ENCODE results near the gene SLC27A3.
A peak's percentile ranks its signal among the peaks of the same experiment; 100 is the strongest.

Gene SLC27A3, protein sequence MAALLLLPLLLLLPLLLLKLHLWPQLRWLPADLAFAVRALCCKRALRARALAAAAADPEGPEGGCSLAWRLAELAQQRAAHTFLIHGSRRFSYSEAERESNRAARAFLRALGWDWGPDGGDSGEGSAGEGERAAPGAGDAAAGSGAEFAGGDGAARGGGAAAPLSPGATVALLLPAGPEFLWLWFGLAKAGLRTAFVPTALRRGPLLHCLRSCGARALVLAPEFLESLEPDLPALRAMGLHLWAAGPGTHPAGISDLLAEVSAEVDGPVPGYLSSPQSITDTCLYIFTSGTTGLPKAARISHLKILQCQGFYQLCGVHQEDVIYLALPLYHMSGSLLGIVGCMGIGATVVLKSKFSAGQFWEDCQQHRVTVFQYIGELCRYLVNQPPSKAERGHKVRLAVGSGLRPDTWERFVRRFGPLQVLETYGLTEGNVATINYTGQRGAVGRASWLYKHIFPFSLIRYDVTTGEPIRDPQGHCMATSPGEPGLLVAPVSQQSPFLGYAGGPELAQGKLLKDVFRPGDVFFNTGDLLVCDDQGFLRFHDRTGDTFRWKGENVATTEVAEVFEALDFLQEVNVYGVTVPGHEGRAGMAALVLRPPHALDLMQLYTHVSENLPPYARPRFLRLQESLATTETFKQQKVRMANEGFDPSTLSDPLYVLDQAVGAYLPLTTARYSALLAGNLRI

GRCh38 chr1:153774780-153775457 lies at the start of gene SLC27A3:
TSS of gene SLC27A3 (plus strand) at chr1:153775407. CDS start at chr1:153775498, 91 bp downstream.
- peak; percentile 78 for DNase-seq

- DNase-seq: peak; percentile 98
Observed at GRCh38 chr1:153727463-153728304, 47.5 kb upstream of the SLC27A3 start, which contains the start of gene INTS3. TSS of gene INTS3 (plus strand) at chr1:153728050. CDS start at chr1:153728635, 585 bp downstream.

DNA sequence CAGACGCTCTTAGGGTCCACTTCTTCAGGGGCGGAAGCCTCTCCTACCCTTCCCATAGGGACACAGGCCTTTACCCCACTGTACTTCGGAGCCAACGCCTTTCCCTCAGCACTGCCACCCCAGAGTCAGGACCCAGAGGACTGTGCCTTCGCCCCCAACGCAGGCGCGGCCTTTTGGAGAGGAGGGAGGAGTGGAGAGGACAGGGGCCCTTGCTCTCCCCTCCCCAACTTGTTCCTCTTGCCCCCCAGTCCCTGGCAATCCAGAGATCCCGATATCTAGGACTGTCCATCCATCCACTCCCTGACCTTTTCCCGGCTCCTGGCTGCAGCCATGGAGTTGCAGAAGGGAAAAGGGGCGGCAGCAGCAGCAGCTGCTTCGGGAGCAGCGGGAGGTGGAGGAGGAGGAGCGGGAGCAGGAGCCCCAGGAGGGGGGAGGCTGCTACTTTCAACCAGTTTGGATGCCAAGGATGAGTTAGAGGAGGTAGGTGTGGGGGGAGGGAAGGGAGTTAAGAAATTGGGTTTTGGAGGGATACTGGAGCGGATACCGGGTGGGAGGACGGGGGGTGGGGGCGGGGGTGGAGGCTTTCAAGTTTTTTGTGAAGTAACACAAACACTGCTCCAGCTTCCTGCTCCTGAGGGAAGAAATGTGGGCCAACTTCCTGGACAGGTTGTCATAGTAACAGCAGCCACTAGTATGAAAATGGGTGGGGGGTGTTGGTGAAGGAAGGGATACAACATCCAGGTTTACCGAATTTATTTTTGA lies 46.7 kb upstream of the SLC27A3 start:
- DNase-seq: peak; percentile 28

GRCh38 chr1:153730468-153730988 lies 44.7 kb upstream of the SLC27A3 start:
- no peak for DNase-seq

DNA sequence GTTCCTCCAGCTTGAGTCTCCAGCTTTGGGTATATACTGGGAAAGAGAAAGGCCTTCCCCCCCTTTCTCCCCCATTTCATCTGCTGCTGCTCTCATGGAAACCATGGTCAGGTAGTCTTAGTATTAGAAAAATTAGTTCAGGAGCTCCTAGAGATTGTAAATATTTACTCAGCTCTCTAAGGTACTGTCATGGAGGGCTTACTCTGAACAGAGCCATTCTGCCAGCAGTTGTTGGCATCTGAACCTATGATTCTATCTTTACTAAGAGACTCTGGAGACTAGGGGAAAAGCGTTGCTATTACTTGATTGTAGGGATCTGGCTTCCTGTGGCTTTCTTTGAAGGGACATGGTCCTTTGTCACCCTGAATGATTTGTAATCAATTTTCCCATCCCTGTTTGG lies 41.2 kb upstream of the SLC27A3 start:
- peak; percentile 5 for DNase-seq

DNA sequence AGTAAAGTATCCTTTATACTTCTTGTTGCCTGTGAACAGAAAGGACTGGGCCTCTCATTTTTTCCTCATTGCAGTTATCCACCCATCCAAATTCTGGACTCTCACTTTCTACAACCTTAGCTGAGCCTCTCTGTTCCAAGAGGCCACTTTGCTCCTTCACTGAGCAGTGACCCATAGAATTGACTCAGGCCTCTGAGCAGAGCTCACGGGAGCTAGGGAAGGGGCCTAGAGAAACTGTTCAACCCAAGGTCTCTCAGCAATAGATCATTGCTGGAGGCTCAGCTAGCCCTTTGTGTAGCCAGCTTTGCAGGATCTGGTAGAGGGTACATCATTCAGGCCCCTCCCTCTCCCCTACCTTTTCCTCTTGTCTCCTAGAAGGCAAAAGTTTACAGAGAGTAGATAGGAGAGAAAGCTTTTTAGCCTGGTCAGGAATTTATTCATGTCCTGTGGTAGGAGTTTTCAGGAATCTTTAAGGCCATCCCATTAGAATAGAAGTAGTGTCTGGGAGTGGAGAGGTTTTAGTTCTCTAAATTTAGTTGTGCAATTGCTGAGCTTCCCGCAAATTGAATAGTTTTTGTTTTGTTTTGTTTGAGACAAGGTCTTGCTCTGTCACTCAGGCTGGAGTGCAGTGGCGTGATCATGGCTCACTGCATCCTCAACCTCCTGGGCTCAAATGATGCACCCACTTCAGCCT lies 40.7 kb upstream of the SLC27A3 start:
- DNase-seq: no peak

- no peak for DNase-seq
Observed at GRCh38 chr1:153735090-153735420, 40.2 kb upstream of the SLC27A3 start.

GRCh38 chr1:153741986-153742385 lies 33.2 kb upstream of the SLC27A3 start:
- DNase-seq: no peak

DNA sequence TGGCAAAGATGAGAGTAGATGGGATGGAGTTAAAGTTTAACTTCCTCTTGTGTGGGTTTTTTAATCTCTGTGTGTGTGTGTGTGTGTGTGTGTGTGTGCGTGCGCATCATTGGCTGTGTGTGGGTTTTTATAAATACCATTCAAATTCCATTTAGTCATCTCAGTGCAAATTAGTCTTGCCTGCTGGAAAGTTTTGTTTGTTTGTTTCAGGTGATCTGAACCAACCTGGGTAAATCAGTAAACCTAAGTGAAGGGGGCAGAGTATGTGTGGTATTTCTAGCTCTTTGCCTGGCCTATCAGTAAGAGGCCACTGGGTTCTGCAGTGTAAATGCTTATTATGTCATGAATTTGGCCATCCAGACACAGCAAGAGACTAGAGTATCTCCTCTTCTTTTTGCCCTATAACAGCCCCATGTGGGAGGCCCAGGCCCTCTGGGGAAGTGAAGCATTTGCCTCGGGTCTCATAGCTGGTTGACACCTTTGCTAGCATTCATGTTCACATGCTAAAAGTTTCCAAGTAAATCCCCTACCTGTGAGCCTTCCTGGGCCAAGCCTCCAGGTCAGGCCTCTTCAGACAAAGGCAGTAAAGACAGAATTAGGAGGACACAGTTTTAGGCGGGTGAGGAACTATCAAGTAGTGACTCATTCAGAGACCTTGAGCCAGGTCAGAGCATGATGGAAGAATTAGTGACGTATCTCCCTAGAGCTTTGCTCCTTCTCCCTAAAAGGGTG lies 32.6 kb upstream of the SLC27A3 start:
- DNase-seq: no peak

DNA sequence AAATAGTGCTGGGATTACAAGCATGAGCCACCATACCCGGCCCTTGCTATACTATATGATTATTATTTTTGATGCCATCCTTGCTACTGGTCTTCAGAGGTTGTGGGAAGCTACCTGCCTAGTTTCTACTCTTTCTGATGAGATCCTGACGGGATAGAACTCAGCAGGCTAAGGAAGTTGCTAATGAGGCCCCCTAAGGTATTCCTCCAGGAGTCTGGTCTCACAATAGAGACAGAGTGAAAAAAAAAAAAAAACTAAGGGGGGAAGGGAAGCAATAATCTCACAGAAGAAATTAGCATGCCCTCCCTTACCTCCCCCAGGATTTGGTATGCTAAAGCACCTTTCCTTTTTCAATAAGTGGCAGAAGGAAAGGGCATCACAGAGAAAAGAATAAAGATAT lies 29.8 kb upstream of the SLC27A3 start:
- no peak for DNase-seq

DNA sequence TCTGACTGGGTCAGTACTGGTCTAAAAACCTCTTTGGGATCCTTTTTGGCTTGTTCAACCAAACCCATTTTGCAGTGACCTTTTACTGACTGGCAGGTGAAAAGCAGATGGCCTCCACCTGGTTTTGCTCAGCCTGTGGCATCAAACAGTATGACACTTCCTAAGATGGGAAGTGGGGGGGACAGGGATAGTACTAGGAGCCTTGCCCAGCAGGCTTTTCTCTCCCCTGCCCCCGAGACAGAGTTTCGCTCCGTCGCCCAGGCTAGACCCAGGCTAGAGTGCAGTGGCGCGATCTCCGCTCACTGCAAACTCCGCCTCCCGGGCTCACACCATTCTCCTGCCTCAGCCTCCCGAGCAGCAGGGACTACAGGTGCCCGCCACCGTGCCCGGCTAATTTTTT lies 29.0 kb upstream of the SLC27A3 start:
- DNase-seq: no peak

DNA sequence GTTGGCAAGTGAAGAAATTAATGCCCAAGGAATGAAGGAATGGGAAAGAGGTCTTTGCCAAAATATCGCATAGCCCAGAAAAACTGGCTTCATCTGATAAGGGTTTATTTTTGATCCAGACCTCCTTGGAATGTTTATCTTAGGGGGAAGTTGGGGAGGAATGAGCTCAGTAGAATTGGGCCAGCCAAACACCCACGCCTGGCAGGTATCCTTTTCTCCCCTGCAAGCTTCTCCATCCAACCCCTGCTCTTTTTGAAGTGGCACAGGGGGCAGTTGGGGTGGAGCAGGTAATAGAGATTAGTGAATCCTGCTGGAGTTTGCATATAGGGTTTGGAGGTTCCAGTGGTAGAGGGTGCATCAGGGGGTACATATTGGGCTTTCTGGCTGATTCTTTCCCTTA lies 26.3 kb upstream of the SLC27A3 start:
- DNase-seq: no peak

GRCh38 chr1:153749408-153750005 lies 25.7 kb upstream of the SLC27A3 start:
- DNase-seq: peak; percentile 54

- DNase-seq: no peak
Observed at GRCh38 chr1:153750026-153750995, 24.9 kb upstream of the SLC27A3 start.

GRCh38 chr1:153752072-153752471 lies 23.1 kb upstream of the SLC27A3 start:
- no peak for DNase-seq

DNA sequence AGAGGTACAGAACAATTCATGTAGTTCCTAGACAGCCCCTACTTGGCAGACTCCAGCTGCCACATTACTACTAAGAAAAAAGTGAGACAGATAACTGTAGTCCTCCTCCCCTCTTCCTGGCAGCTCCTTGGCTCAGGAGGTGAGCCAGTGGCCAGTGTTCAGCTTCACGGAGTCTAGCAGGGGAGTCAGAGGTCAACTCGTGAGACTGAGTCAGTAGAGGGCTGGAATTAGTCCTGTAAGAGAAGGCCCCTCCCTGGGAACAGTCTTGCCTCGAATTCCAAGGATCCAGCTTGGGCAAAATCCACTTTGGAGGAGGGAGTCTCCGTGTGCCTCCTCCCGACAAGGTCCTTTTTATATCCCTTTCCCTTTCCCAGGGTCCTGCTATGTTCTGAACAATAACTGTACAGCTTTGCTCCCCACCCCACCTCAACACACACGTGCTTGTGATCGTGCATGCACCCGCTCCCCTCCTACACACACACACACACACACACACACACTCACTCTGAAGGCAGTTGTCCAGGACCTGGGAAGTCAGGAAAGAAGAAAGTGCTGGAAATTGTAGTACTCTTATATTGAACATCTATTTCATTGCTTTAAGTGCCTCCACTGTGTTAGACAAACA lies 22.5 kb upstream of the SLC27A3 start:
- DNase-seq: no peak

DNA sequence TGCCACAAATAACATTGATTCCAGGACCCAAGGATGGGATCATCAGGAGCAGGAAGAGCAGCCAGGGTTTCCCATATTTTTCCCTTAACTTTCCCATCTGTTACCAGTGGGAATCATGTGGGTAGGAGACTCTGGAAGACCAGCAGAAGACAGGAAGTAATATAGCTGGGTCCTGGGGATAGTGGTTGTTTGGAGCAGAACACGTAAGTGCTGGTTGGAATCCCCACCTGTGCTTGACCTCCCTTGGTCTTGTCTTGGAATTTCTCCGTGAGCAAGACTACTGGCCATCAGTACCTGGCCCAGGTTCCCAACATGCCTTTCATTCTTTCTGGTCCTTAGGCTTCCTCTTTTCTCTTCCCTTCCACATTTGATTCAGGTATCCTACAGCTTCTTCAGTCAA lies 20.9 kb upstream of the SLC27A3 start:
- DNase-seq: no peak

DNA sequence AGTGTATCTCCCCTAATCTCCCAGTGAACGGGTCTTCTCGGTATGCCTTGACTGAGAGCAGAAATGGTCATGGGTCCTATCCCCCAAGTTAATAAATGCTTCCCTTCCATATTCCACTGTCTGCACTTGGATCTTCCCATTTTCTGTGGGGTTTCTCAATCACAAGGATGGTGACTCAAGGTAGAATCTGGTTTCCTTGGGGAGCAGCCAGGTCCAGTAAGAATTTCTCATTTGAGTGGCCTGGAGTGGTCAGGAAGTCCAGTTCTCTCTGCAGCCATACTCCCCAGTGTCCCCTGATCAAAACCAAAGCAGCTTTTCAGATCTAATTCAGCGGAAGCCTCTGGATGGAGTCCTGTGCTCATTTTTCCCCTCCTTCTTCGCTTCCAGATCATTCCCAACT lies 14.8 kb upstream of the SLC27A3 start:
- no peak for DNase-seq

Data from NCI-H510A (cell line).